G401 (cell line): ENCODE measurements around the gene SCAANT1. TPM values are rescaled to one million over a fixed set of nuclear protein-coding genes. Genes with fewer than 3 reads are reported as not detected.

ENCODE experiments used
- DNase-seq: peaks from one replicate; pipeline ENCODE4 v3.0.0-alpha.2; 2015; ENCODE audit warnings: low spot score
- in situ Hi-C: cut with HindIII; loops from 2 replicates; pipeline ENCODE4 v1.10.0; 2016; ENCODE audit warnings: low sequenced_read_pairs, mixed read lengths
- total RNA-seq: library from RNA; depleted of rRNA; stranded (reverse); fragments of >200 nt; shearing (Covaris generic); gene quantifications from 2 replicates; pipeline ENCODE4 v1.2.3, GENCODE V29; 2014

The SCAANT1 gene
- total RNA-seq, 1 experiment from 2014 or later: not detected

DNA sequence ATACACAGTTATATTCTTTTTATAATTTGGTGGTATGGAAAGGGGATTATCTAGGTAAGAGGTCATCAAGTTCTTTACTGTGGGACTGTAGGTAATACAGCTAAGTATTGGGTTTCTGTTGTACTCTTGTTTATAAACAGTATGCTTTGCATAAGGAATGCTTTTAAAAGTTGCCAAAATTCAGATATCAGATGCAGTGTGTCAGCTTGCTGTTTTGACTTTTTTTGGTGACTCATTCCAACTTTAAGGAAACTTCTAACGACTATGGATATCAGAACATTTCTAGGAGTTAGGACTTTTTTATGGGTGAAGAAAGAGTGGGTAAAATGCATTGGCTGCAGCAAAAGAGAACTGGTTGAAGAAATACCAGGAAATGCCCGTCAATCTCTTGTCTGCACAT is 2.8 kb downstream of the SCAANT1 start:
- in situ Hi-C loops: no loop called here
- DNase-seq: no peak

DNA sequence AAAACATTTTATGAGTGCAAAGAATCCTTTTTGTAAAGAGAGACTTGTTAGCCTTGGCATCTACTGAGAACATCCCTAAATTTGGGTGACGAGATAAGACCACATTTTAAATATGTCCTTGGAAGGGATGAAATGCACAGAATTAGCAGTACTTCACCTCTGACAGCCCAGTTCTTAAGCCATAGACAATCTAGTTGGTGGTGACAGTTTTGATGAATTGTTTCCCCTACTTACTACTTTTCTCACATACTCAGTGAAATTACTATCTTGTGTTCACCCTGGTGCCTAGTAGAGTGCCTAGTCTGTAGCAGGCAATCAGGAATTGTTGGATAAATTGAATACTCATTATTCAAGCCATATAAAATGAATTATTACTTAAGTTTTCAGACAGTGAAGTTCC is 3.4 kb downstream of the SCAANT1 start:
- DNase-seq: no peak
- in situ Hi-C loops: no loop called here

DNA sequence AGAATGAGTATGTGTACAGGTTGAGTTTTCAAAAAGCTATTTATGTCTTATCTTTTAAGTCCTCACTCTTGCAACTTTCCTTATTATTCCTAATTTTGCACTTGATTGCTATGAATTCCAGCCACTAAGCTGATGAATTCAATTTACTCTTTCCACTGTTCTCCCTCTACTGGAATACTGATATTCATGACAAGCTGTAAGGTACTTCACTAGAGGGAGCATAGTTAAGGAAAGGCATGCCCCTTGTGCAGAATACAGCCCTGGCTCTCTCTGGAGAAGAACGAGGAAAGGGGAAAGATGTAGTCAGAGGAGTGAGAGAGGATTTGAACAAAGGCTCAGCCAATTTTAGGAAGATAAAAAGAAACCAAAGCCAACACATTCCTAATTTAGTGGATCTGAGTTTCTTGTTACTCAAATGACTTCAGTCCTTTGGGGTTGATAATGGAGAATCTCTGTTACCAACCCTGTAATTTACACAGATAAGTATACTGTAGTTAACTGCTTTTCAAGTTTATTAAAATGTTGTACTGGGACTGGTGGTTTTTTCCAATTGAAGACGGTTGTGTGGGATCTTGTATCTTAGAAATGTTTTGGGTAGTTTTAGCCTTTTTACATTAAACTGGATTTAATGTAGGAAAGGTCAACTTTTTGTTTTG is 4.0 kb downstream of the SCAANT1 start:
- no peak for DNase-seq
- in situ Hi-C loops: no loop called here

DNA sequence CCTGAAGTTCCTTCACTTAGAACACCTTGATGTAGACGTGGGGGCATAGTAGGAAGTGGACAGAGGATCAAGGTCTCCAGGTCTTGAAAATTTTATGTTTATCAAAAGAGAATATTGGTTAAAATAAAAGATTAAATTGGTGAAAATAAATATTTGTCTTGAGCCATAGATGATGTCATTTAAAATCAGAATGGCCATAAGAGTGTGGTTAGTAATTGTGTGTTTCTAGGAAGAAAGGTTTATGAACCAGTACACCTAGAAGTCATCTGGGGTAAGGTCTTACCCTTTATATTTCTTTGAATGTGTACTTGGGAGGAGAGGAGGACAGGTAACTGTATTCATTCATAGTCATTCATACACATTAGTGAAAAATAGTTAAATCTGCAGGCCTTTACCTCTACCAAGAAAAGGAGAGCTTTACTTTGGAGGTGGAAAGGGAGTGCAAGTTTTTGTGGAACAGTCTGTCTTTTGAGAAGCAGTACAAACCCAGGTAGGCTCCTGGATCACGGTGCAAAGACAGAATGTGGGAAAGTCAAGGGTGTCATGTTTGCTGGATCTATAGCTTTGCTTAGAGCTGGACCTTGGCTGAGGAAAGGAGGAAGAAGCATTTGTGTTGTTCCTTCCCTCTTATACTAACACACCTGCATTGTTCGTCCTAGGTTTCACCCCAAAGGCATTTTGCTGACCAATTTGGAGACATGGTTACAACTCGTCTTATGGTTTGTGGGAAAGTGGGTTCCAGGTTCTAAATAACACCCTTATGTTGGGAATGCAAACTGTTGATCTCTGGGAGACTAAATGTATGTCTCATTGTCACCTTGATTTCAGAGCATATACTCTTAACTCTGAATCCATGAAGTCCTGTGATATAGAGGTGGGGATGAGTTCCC is 6.2 kb downstream of the SCAANT1 start:
- in situ Hi-C loops: no loop called here
- no peak for DNase-seq

- DNase-seq: no peak
- in situ Hi-C loops: no loop called here
Measured at GRCh38 chr3:63900459-63900858, 11.7 kb downstream of the SCAANT1 start.

GRCh38 chr3:63900010-63900409 is 12.2 kb downstream of the SCAANT1 start:
- DNase-seq: no peak
- in situ Hi-C loops: no loop called here

DNA sequence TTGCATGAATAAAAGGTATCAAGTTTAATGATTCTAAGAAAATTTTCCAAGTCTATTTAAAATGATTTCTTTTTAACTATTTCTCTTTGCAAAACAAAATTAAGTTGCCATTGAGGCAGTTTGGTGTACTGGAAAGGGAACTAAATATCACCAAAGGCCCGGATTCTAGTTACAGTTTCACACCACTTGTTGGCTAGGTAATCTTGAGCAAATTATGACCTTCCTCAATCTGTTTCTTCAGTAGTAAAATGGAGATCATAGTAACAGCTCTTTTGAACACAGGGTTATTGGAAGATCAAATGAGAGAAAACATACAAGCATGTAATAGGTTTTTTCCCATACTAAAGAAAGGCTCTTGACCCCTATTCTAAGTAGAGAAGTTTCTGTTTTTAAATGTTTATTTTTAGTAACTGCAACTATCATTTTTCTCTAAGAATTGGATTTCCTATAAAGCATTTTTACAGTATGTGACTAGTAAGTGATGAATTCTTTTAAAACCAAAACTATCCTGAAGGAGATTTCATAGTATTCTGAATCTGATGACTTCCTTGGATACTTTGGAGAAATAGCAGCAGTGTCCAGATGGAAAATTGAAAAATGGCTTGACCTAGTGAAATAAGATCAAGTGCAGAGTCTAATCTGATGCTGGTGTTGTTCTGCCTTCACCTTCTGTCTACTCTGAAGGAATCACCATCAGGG is 15.7 kb downstream of the SCAANT1 start:
- DNase-seq: no peak
- in situ Hi-C loops: no loop called here

DNA sequence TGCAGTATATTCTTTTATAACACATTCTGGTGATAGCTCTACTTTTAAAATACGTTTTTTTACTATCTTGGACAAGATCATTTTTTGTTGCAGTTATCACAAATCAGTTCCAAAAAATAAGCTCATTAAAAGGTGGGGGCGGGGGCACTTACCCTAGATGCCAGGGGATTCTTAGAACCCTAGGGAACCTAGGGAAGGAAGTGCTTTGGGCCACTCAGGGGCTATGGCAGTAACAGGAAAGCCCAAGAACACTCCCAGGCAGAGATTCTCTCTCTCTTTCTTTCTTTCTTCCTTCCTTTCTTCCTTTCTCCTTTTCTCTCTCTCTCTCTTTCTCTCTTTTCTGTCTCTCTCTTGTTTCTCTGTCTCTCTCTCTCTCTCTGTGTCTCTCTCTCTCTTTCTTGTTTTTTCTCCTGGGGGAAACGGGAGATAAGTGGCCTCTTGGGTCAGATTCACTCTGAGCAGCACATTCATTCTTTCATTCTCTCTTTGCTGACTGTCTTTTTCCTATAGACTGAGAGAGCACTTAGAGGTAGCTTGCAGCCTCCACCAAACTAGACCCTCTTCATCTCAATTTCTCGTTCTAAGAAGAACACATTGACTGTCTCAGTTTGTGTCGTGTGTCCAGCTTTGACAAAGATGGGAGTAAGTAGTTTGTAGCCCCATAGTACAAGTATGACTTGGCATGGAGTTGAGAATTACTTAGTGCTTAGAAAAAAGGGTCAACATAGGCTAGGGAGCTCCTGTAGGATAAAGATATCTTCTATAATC is 16.6 kb downstream of the SCAANT1 start:
- DNase-seq: no peak
- in situ Hi-C loops: no loop called here

DNA sequence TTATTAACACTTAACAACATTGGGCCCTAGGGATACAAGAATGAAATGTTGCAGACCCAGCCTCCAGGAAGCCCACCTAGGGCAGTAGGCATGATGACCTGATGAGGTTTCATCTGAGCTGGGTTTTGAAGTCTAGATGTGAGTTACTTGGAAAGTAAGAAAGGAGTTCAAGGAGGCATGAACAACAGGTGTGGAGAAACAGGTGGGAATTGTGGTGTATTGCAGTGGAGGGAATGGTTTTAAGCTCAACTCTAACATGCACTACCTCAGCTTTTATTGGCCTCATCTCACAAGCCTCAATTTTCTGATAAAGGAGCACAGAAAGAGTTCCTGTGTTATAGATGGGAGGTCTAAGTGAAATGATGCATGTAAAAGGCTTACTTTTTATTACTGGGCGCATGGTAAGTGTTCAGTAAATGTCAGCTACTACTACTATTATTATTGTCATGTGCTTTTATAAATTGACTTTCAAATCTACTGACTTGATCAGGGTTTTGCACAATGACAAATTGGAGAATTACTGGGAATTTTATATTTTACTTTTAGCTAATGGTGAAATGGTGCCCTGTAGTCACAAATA is 19.3 kb downstream of the SCAANT1 start:
- DNase-seq: no peak
- in situ Hi-C loops: no loop called here

DNA sequence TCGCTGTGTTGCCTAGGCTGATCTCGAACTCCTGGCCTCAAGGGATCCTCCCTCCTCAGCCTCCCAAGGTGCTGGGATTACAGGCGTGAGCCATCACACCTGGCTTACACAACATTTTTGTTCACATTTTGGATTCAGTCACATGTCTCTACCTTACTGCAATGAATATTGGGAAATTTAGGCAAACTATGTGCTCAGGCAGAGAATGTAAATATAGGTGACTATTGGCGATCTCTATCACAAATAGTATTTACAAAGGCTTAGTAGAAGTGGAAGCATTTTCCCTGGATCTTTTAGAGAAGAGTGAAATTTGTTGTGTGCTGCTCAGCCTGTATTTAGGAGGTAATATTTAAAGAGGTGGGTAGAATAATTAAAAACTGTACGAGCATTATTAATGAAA is 20.7 kb downstream of the SCAANT1 start:
- in situ Hi-C loops: no loop called here
- DNase-seq: no peak

- in situ Hi-C loops: no loop called here
Measured at GRCh38 chr3:63886858-63887257, 25.3 kb downstream of the SCAANT1 start.

GRCh38 chr3:63880653-63881052 is 31.5 kb downstream of the SCAANT1 start:
- no peak for DNase-seq
- in situ Hi-C loops: no loop called here

More at GRCh38 chr3:63886858-63887257, 25.3 kb downstream of the SCAANT1 start:
- DNase-seq: peak; percentile 59

- in situ Hi-C loops: no loop called here
- no peak for DNase-seq
Measured at GRCh38 chr3:63878394-63879060, 33.7 kb downstream of the SCAANT1 start.

DNA sequence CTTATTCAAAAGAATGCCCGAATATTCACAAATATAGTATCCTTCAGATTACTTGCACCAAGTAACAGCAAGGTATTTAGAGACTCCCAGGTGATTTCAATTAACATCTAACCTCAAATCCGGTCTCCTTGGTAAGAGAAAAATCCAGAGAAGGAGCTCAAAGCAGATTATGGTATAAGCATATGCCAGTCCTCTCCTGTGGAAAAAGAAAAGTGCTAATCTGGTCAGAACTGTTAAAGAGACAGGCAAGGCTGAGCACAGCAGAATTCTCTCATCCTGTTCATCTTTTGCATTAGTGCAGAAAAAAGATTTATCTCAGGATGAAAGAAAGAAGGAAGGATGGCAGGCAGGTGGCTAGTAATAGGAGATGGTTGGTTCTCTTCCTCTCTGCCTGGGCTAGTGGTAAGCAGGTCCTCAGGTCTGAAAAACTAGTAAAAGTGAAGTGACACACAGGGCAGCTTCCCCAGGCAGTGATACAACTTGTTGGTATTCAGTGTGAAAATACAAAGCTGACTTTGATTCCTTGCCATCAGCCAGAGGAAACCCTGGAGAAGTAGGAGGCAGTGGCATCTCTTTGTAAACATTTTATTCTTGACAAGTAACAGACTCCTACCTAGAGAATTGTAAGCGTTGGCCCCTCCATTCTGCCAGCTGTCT is 34.3 kb downstream of the SCAANT1 start:
- no peak for DNase-seq
- in situ Hi-C loops: no loop called here

DNA sequence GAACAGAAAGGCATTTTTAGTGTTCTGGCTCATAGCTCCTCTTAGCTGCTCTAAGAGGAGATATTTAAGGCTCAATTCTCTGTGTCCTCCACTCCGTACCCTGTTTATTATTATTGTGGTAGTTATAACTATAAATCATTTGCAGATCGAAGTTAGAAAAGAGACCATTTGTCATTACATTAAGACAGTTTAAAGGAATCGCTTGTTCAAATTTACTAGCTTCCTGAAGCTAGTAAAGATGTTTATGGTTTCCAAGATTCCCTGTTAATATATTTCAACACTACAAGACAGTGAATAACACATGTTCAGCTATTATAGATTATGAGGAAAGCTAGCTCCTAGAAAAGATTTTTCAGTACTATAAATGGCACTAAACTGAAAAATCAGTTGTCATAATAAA is 35.9 kb downstream of the SCAANT1 start:
- in situ Hi-C loops: no loop called here
- no peak for DNase-seq

- in situ Hi-C loops: no loop called here
- DNase-seq: no peak
Measured at GRCh38 chr3:63875510-63875909, 36.7 kb downstream of the SCAANT1 start.

GRCh38 chr3:63874769-63875168 is 37.4 kb downstream of the SCAANT1 start:
- DNase-seq: no peak
- in situ Hi-C loops: no loop called here
